ENCODE results near the gene SYNDIG1.

SYNDIG1 gene

GRCh38 chr20:24585796-24586522, 116.5 kb downstream of the SYNDIG1 start:
- DNase-seq (ENCODE audit: low read depth), result no peak

GRCh38 chr20:24586523-24586840, 117.1 kb downstream of the SYNDIG1 start:
- DNase-seq (ENCODE audit: low read depth), result no peak

- no peak for DNase-seq (ENCODE audit: low read depth)
These were observed 118.1 kb downstream of the SYNDIG1 start for GRCh38 chr20:24587384-24588046.

GRCh38 chr20:24588047-24588635, 118.7 kb downstream of the SYNDIG1 start:
- DNase-seq (ENCODE audit: low read depth), result no peak

- no peak for DNase-seq (ENCODE audit: low read depth)
These were observed 119.4 kb downstream of the SYNDIG1 start for GRCh38 chr20:24588725-24589340.

GRCh38 chr20:24589381-24589780, 120.0 kb downstream of the SYNDIG1 start:
- no peak for DNase-seq (ENCODE audit: low read depth)

GRCh38 chr20:24589815-24590177, 120.4 kb downstream of the SYNDIG1 start:
- DNase-seq (ENCODE audit: low read depth), result no peak

GRCh38 chr20:24590178-24590982, 121.0 kb downstream of the SYNDIG1 start:
- no peak for DNase-seq (ENCODE audit: low read depth)

GRCh38 chr20:24597051-24597450, 127.6 kb downstream of the SYNDIG1 start:
- no peak for DNase-seq (ENCODE audit: low read depth)

GRCh38 chr20:24598346-24598745, 128.9 kb downstream of the SYNDIG1 start:
- DNase-seq (ENCODE audit: low read depth), result no peak

- no peak for DNase-seq (ENCODE audit: low read depth)
These were observed 129.6 kb downstream of the SYNDIG1 start for GRCh38 chr20:24598996-24599395.

- DNase-seq (ENCODE audit: low read depth), result no peak
These were observed 130.6 kb downstream of the SYNDIG1 start for GRCh38 chr20:24600012-24600411.

- DNase-seq (ENCODE audit: low read depth), result no peak
These were observed 134.0 kb downstream of the SYNDIG1 start for GRCh38 chr20:24603454-24603853.

GRCh38 chr20:24604966-24605665, 135.7 kb downstream of the SYNDIG1 start:
- no peak for DNase-seq (ENCODE audit: low read depth)

GRCh38 chr20:24605937-24606455, 136.6 kb downstream of the SYNDIG1 start:
- no peak for DNase-seq (ENCODE audit: low read depth)

- DNase-seq (ENCODE audit: low read depth), result no peak
These were observed 138.0 kb downstream of the SYNDIG1 start for GRCh38 chr20:24607402-24607801.

- no peak for DNase-seq (ENCODE audit: low read depth)
These were observed 139.7 kb downstream of the SYNDIG1 start for GRCh38 chr20:24608926-24609667.

GRCh38 chr20:24609757-24610156, 140.3 kb downstream of the SYNDIG1 start:
- DNase-seq (ENCODE audit: low read depth), result no peak

GRCh38 chr20:24610341-24611115, 141.1 kb downstream of the SYNDIG1 start:
- no peak for DNase-seq (ENCODE audit: low read depth)
